Right lobe of liver (tissue), 6 donors: ENCODE results near the gene MFNG. TPM values are rescaled to one million over a fixed set of nuclear protein-coding genes. Genes with fewer than 3 reads are reported as not detected.

Experiments
- ATAC-seq, 4 donors: fragments of 200-7000 bp; cut with Tn5 transposase; one replicate each; pipeline ENCODE4 v1.9.1; 2020; ENCODE audit warnings: mild to moderate bottlenecking in 4 of 4, moderate library complexity in 4 of 4
- DNase-seq, 3 donors: peaks; one replicate each; pipeline ENCODE4 v3.0.0-alpha.2; 2020
- H3K27ac ChIP-seq, 3 donors: fragments of 200-600 bp; one replicate each; pipeline ENCODE4 v1.8.0; 2022
- H3K27me3 ChIP-seq, 2 donors: fragments of 200-600 bp; one replicate each; pipeline ENCODE4 v1.8.0; 2022
- H3K36me3 ChIP-seq, 4 donors: fragments of 200-600 bp; sonication (generic) in 1 of 4; one replicate each; pipeline versions ENCODE4 v1.5.1 to v1.8.0; 2017 to 2022; ENCODE audit warnings: control low read depth in 1 of 4
- H3K4me1 ChIP-seq, 4 donors: fragments of 200-600 bp; sonication (generic) in 1 of 4; one replicate each; pipeline versions ENCODE4 v1.5.1 to v1.8.0; 2017 to 2022; ENCODE audit warnings: control low read depth in 1 of 4
- H3K4me3 ChIP-seq, 3 donors: fragments of 200-600 bp; one replicate each; pipeline ENCODE4 v1.8.0; 2022
- H3K9me3 ChIP-seq, 4 donors: fragments of 200-600 bp; sonication (generic) in 1 of 4; one replicate each; pipeline versions ENCODE4 v1.5.1 to v1.8.0; 2017 to 2022; ENCODE audit warnings: control low read depth in 1 of 4
- POLR2A ChIP-seq: fragments of 450-650 bp; IDR thresholded peaks from one replicate; pipeline ENCODE4 v1.6.1; 2017; ENCODE audit warnings: antibody characterized with exemption, mild to moderate bottlenecking
- WGBS: methylation state at CpG from one replicate; pipeline ENCODE4 v1.1.6; 2018; ENCODE audit warnings: low coverage, low lambda C conversion rate; ENCODE audit not compliant: insufficient coverage; ENCODE audit errors: missing lambda C conversion rate; 5-methylcytosine and 5-hydroxymethylcytosine counted together
- intact Hi-C, 2 donors: fragments of 100-400 bp; cut with DNase I; formaldehyde crosslinking; loops; one replicate each; pipeline versions ENCODE4 v1.11.2 to v1.14.1; 2022
- total RNA-seq, 6 experiments: library from RNA; depleted of rRNA in 2 of 6; stranded (reverse); fragments of >200 nt in 2 of 6; fragmentation: NEBNext Ultra II Directional in 3 of 6; extraction: Animal tissue kit (Norgen Biotek cat#: 25700) in 3 of 6; gene quantifications; one replicate each; pipeline versions ENCODE4 v1.1.0 to v1.2.4, GENCODE V29; 2016 to 2023
- TF ChIP-seq, protein P1 (sequence below), 4 donors: fragments of 200-600 bp in 3 of 4; fragments of 450-650 bp in 1 of 4; IDR thresholded peaks; one replicate each; pipeline versions ENCODE4 v1.5.1 to v1.8.0; 2016 to 2022; ENCODE audit warnings: antibody characterized with exemption in 4 of 4, mild to moderate bottlenecking in 2 of 4
- donor health status: DM: no; HTN: yes; CAD: no.
- donor health status: DM: no; HTN: no; CAD: no.
- donor health status: DM: no; HTN: no; CAD: no.
- donor health status: DM: no; HTN: yes; CAD: no.
- donor health status: DM: no; HTN: yes; CAD: no.

MFNG gene
- total RNA-seq, 6 experiments from 2014 or later: 5.6 to 14.4 (median 10.2) TPM

DNA sequence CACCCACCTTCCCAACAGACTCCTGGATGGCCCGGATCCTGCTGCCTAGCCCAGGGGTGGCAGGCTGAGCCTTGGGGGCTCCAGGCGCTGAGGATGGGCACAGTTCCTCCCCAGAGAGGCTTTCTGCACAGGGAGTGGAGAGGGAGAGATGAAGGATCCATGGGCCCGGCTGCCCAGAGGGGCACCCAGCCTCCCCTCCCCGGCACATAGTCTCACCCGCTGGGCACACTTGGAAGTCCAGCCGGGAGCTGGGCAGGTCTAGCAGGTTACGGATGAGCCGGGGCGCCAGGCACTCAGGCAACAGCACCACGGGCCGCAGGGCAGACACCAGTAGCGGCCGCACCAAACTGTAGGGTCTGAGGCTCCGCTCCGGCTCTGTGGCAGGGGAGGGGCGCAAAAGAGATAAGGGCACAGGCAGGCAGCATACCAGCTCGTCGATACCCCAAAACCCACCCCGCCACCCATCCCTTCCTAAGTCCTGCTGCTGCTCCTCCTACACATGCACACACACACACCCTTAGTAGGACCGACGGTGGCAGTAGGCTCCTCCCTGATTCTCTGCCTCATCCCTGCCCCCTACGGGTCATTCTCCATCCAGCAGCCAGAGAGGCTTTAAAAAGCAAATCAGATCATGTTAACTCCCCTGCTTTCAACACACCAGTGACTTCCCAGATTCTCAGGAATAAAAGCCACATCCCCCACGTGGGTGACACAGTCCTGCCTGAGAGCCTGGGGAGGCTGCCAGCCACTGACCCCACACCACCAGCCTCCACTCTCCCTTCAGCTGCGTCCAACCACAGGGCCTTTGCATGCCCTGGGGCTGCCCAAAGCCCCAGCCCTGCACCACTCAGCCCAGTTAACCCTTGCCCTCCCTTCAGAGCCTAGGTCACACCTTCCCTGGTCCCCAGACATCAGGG, 6.5 kb upstream of the MFNG start:
- DNase-seq (no peak), ATAC-seq (peak; percentile 6 to 54 (median 34))
- Histone ChIP-seq H3K36me3 (peaks cover 0 to 5% (median 0%) of the 10 kb centered on the region in 4 donors), H3K4me3 (no peak overlapping the region), H3K27ac (no peak overlapping the region), H3K9me3 (no peaks in the 10 kb centered on the region), H3K4me1 (no peaks in the 10 kb centered on the region), H3K27me3 (no peaks in the 10 kb centered on the region)
- WGBS: 44% methylated on average over 7 of the region's 24 CpGs
- no peak for TF ChIP-seq POLR2A
- TF ChIP-seq, protein P1, sequence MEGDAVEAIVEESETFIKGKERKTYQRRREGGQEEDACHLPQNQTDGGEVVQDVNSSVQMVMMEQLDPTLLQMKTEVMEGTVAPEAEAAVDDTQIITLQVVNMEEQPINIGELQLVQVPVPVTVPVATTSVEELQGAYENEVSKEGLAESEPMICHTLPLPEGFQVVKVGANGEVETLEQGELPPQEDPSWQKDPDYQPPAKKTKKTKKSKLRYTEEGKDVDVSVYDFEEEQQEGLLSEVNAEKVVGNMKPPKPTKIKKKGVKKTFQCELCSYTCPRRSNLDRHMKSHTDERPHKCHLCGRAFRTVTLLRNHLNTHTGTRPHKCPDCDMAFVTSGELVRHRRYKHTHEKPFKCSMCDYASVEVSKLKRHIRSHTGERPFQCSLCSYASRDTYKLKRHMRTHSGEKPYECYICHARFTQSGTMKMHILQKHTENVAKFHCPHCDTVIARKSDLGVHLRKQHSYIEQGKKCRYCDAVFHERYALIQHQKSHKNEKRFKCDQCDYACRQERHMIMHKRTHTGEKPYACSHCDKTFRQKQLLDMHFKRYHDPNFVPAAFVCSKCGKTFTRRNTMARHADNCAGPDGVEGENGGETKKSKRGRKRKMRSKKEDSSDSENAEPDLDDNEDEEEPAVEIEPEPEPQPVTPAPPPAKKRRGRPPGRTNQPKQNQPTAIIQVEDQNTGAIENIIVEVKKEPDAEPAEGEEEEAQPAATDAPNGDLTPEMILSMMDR (IDR thresholded peaks at IDR 0.05): peak; percentile 16 to 31 (median 23)
- intact Hi-C loops: no loop called here

DNA sequence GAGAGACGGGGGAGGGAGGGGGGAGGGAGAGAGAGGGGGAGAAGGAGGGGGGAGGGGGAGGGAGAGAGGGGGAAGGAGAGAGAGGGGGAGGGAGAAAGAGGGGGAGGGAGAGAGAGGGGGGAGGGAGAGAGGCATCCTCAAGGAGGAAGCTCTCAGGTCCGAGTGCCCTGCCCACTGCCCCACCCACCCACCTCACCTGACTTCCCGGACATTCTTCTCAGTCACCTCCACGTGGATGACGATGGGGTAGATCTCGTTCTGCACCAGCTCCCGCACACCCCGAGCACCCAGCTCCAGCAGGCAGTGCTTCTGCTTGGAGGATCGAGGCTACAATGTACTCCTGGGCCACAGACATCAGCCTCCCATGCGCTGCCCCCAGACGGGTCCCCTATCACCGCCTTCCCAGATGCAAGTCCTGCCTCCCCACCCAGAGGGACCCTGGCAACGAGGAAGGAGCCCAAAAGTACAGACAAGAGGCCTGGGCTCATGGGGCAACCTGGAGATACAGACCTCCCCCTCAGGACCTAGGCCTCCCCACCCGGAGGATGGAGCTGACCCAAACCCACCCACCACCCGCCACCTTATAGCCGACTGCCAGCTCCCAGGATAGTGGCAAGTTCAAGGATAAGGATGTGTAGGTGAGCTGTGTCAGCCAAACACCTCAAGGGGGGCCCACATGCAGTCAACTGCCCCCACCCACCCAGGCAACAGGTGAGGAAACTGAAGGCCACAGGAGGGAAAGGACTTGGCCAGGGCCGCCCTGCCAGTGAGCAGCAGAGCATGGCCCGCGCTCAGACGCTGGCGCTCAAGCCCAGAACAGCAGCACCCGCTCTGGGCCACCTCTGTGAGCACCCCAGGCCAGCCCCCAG, 5.6 kb upstream of the MFNG start:
- peak in 1 of 4 donors; percentile 1 for ATAC-seq
- WGBS: 76% methylated on average over 7 of the region's 22 CpGs
- H3K4me3 ChIP-seq: no peak overlapping the region
- H3K36me3 ChIP-seq: peaks cover 0 to 5% (median 0%) of the 10 kb centered on the region in 4 donors
- no peak for TF ChIP-seq POLR2A
- TF ChIP-seq, protein P1 (IDR thresholded peaks at IDR 0.05): no peak
- no peaks in the 10 kb centered on the region for H3K9me3 ChIP-seq
- DNase-seq: no peak
- H3K4me1 ChIP-seq: no peaks in the 10 kb centered on the region
- no peak overlapping the region for H3K27ac ChIP-seq
- intact Hi-C loops: no loop called here
- no peaks in the 10 kb centered on the region for H3K27me3 ChIP-seq

- intact Hi-C loops: no loop called here
- DNase-seq: no peak
- 96% methylated on average over 7 of the region's 16 CpGs for WGBS
- Histone ChIP-seq H3K36me3 (peaks cover 0 to 5% (median 0%) of the 10 kb centered on the region in 4 donors), H3K27me3 (no peaks in the 10 kb centered on the region), H3K27ac (no peak overlapping the region), H3K4me3 (no peak overlapping the region), H3K4me1 (peaks cover 0 to 5% (median under 1%) of the 10 kb centered on the region in 4 donors), H3K9me3 (no peaks in the 10 kb centered on the region)
- no peak for ATAC-seq
- no peak for TF ChIP-seq POLR2A
- TF ChIP-seq, protein P1 (IDR thresholded peaks at IDR 0.05): no peak
These were observed 4.9 kb upstream of the MFNG start for GRCh38 chr22:37491106-37491505.

DNA sequence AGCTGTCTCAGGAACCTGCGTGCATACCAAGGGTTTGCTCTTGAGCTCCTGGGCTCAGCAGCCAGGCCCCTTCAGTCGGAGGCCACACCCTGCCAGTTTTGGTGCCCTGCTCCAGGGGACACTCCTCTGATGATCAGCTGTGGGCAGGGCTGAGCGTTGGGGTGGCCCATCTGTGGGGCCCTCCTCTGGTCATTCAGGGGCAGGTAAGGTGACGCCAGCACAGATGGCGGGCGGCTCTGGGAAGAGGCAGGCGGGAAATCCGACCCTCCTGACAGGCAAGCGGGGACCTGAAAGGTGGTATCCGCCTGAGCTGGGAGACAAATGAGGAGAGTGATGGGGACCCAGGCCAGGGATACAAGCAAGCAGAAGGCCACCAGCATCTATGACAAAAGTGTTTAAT, 3.8 kb upstream of the MFNG start:
- ATAC-seq (no peak), DNase-seq (no peak)
- no peaks in the 10 kb centered on the region for H3K36me3 ChIP-seq
- peaks cover 0 to 7% (median 2%) of the 10 kb centered on the region in 4 donors for H3K4me1 ChIP-seq
- no peaks in the 10 kb centered on the region for H3K27me3 ChIP-seq
- intact Hi-C loops: no loop called here
- no peak for TF ChIP-seq POLR2A
- TF ChIP-seq, protein P1 (IDR thresholded peaks at IDR 0.05): no peak
- no peaks in the 10 kb centered on the region for H3K9me3 ChIP-seq
- H3K4me3 ChIP-seq: no peak overlapping the region
- 67% methylated on average over 1 of the region's 10 CpGs for WGBS
- no peak overlapping the region for H3K27ac ChIP-seq
